WTC11 (cell line): ENCODE data around the gene COL21A1. TPM values are rescaled to one million over a fixed set of nuclear protein-coding genes. Genes with fewer than 3 reads are reported as not detected.

Experiments used
- ATAC-seq: fragments of 200-7000 bp; cut with Tn5 transposase; 2 replicates; pipeline ENCODE4 v1.10.0; 2021; ENCODE audit warnings: mild to moderate bottlenecking, moderate library complexity
- CTCF ChIA-PET: fragments of 300-600 bp; sonication (Branson Sonifier 250); formaldehyde crosslinking; loops from one replicate; lab custom pipeline; 2021; ENCODE audit warnings: antibody characterized with exemption; lab: Charles Lee
- POLR2A ChIA-PET: fragments of 350-600 bp; sonication (Branson Sonifier 250); formaldehyde crosslinking; loops from one replicate; lab custom pipeline; 2021; ENCODE audit warnings: antibody characterized with exemption; lab: Charles Lee
- DNase-seq: peaks from one replicate; pipeline ENCODE4 v3.0.0; 2021; ENCODE audit warnings: low spot score
- H3K27ac Mint-ChIP-seq: 2 replicates; pipeline ENCODE4 v1.8.0; 2021; ENCODE audit warnings: mixed read lengths
- H3K27me3 Mint-ChIP-seq: 2 replicates; pipeline ENCODE4 v1.8.0; 2021; ENCODE audit warnings: low read depth, mild to moderate bottlenecking, moderate library complexity, mixed read lengths
- H3K36me3 Mint-ChIP-seq: 2 replicates; pipeline ENCODE4 v1.8.0; 2021; ENCODE audit warnings: mixed read lengths
- H3K4me1 Mint-ChIP-seq: 2 replicates; pipeline ENCODE4 v1.8.0; 2022; ENCODE audit warnings: mixed read lengths
- H3K4me3 Mint-ChIP-seq: 2 replicates; pipeline ENCODE4 v1.8.0; 2021; ENCODE audit warnings: mild to moderate bottlenecking, moderate library complexity, mixed read lengths
- H3K9me3 Mint-ChIP-seq: 2 replicates; pipeline ENCODE4 v1.8.0; 2021; ENCODE audit warnings: mixed read lengths
- CREB1 ChIP-seq: sonication (generic); formaldehyde crosslinking; IDR thresholded peaks from 2 replicates; pipeline ENCODE4 v1.8.0; 2023; ENCODE audit warnings: mild to moderate bottlenecking, missing genetic modification reagents
- GABPB1 ChIP-seq: sonication (generic); formaldehyde crosslinking; IDR thresholded peaks from 2 replicates; pipeline ENCODE4 v1.8.1; 2023; ENCODE audit warnings: mild to moderate bottlenecking, missing genetic modification reagents
- KAT7 ChIP-seq: sonication (generic); formaldehyde crosslinking; IDR thresholded peaks from 2 replicates; pipeline ENCODE4 v1.8.1; 2023; ENCODE audit warnings: missing genetic modification reagents, mild to moderate bottlenecking, borderline replicate concordance
- RELA ChIP-seq: sonication (generic); formaldehyde crosslinking; IDR thresholded peaks from 2 replicates; pipeline ENCODE4 v1.8.1; 2022; ENCODE audit warnings: missing genetic modification reagents, mild to moderate bottlenecking, borderline replicate concordance
- SOX15 ChIP-seq: fragments of 250-450 bp; sonication (Bioruptor Pico); IDR thresholded peaks from 2 replicates; pipeline ENCODE4 v1.9.0; 2021; ENCODE audit warnings: mild to moderate bottlenecking
- TEAD1 ChIP-seq: sonication (generic); formaldehyde crosslinking; IDR thresholded peaks from 2 replicates; pipeline ENCODE4 v1.8.0; 2022; ENCODE audit warnings: mild to moderate bottlenecking, missing genetic modification reagents
- ZBTB21 ChIP-seq: sonication (generic); formaldehyde crosslinking; IDR thresholded peaks from 2 replicates; pipeline ENCODE4 v1.8.1; 2023; ENCODE audit warnings: mild to moderate bottlenecking, missing genetic modification reagents, borderline replicate concordance
- ZNF138 ChIP-seq: sonication (generic); formaldehyde crosslinking; conservative IDR thresholded peaks from 2 replicates; pipeline ENCODE4 v1.8.1; 2022; ENCODE audit warnings: mild to moderate bottlenecking, moderate library complexity, missing genetic modification reagents
- total RNA-seq: library from RNA; stranded (reverse); gene quantifications from 3 replicates; pipeline ENCODE4 v1.2.3, GENCODE V29; 2021
- TF ChIP-seq, protein P1 (sequence below): sonication (generic); formaldehyde crosslinking; IDR thresholded peaks from 2 replicates; pipeline ENCODE4 v1.8.1; 2023; ENCODE audit warnings: mild to moderate bottlenecking, missing genetic modification reagents, moderate library complexity
- TF ChIP-seq, protein P2 (sequence below): sonication (generic); formaldehyde crosslinking; IDR thresholded peaks from 2 replicates; pipeline ENCODE4 v1.8.0; 2022; ENCODE audit warnings: missing genetic modification reagents
- TF ChIP-seq, protein P3 (sequence below): sonication (generic); formaldehyde crosslinking; IDR thresholded peaks from 2 replicates; pipeline ENCODE4 v1.8.1; 2022; ENCODE audit warnings: mild to moderate bottlenecking, moderate library complexity, missing genetic modification reagents
- TF ChIP-seq, protein P4 (sequence below): sonication (generic); formaldehyde crosslinking; IDR thresholded peaks from 2 replicates; pipeline ENCODE4 v1.8.1; 2023; ENCODE audit warnings: mild to moderate bottlenecking, missing genetic modification reagents

The COL21A1 gene
- total RNA-seq, 1 experiment from 2014 or later, result 4.4 TPM

DNA sequence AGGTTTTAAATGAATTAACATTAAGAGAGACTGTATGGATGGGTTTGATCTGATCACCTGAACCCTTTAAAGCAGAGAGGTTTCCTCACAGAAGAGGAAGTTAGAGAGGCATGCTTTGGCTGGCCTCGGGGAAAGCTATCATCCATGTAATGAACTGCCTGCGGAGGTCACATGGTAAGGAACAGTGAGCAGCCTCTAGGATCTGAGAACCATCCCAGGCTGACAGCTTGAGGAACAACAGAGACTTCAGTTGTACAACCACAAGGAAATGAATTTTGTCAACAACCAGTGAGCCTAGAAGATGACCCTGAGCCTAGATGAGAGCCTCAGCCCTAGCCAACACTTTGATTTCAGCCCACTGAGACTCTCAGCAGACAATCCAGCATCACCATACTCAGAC, 2.9 kb upstream of the COL21A1 start:
- H3K36me3 Mint-ChIP-seq, result no peaks in the 10 kb centered on the region
- no peaks in the 10 kb centered on the region; the same call in 1 of the 2 replicates for H3K27me3 Mint-ChIP-seq
- ATAC-seq (no peak), DNase-seq (no peak)
- no peaks in the 10 kb centered on the region for H3K9me3 Mint-ChIP-seq
- TF ChIP-seq, protein P1, sequence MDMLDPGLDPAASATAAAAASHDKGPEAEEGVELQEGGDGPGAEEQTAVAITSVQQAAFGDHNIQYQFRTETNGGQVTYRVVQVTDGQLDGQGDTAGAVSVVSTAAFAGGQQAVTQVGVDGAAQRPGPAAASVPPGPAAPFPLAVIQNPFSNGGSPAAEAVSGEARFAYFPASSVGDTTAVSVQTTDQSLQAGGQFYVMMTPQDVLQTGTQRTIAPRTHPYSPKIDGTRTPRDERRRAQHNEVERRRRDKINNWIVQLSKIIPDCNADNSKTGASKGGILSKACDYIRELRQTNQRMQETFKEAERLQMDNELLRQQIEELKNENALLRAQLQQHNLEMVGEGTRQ (CRISPR knock-in tag), result peak; percentile 55
- no peak for TF ChIP-seq TEAD1 (CRISPR knock-in tag)
- H3K4me1 Mint-ChIP-seq, result peaks cover 44% of the 10 kb centered on the region
- H3K27ac Mint-ChIP-seq, result no peak overlapping the region
- no peak overlapping the region for H3K4me3 Mint-ChIP-seq
- ChIA-PET POLR2A (interaction anchor here (0.5 kb wide), 1 partner anchor 91 kb away, joined by 7 read pairs; no protein-coding TSS in a partner anchor), CTCF (interaction anchor here (0.6 kb wide), 1 partner anchor 200 kb away, joined by 3 read pairs; no protein-coding TSS in a partner anchor)

DNA sequence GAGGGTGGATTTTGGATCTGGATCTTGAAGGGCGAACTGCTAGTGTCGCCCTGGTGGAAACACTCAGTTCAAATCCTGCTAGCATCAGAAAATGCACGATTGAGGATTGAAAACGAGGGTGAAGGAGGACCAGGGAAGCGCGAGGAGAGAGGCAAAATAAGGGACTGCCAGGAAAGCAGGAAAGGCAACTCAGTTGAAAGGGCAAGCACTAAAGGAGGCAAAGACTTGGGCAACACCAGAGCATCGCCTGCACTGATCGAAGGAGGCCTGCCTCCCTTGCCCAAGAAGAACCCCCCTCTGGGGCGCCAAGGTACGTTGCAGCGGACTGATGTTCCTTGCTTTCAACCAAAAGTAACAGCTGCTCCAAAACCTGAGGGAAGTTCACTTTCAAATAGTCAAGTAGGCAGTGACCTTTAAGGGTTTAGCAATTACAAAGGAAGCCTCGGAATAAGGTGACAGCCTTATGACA, 308 bp upstream of the COL21A1 start:
- ATAC-seq (peak; percentile 5), DNase-seq (no peak)
- CTCF ChIA-PET, result interaction anchor here (0.6 to 1.8 kb wide), 16 partner anchors 8 to 801 kb away, joined by 3 to 13 read pairs (median 4); no protein-coding TSS in a partner anchor
- Mint-ChIP-seq H3K4me3 (peak overlapping the region; percentile 93), H3K27ac (peak overlapping the region; percentile 99), H3K9me3 (no peaks in the 10 kb centered on the region), H3K4me1 (peaks cover 66% of the 10 kb centered on the region), H3K27me3 (no peaks in the 10 kb centered on the region; the same call in 1 of the 2 replicates), H3K36me3 (no peaks in the 10 kb centered on the region)
- POLR2A ChIA-PET, result interaction anchor here (0.6 to 1.3 kb wide), 2 partner anchors 26 to 295 kb away, joined by 3 to 5 read pairs; no protein-coding TSS in a partner anchor
- TF ChIP-seq, protein P2, sequence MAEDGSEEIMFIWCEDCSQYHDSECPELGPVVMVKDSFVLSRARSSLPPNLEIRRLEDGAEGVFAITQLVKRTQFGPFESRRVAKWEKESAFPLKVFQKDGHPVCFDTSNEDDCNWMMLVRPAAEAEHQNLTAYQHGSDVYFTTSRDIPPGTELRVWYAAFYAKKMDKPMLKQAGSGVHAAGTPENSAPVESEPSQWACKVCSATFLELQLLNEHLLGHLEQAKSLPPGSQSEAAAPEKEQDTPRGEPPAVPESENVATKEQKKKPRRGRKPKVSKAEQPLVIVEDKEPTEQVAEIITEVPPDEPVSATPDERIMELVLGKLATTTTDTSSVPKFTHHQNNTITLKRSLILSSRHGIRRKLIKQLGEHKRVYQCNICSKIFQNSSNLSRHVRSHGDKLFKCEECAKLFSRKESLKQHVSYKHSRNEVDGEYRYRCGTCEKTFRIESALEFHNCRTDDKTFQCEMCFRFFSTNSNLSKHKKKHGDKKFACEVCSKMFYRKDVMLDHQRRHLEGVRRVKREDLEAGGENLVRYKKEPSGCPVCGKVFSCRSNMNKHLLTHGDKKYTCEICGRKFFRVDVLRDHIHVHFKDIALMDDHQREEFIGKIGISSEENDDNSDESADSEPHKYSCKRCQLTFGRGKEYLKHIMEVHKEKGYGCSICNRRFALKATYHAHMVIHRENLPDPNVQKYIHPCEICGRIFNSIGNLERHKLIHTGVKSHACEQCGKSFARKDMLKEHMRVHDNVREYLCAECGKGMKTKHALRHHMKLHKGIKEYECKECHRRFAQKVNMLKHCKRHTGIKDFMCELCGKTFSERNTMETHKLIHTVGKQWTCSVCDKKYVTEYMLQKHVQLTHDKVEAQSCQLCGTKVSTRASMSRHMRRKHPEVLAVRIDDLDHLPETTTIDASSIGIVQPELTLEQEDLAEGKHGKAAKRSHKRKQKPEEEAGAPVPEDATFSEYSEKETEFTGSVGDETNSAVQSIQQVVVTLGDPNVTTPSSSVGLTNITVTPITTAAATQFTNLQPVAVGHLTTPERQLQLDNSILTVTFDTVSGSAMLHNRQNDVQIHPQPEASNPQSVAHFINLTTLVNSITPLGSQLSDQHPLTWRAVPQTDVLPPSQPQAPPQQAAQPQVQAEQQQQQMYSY (CRISPR knock-in tag), result peak; percentile 79; the same call in 1 of the 2 replicates
- TF ChIP-seq ZBTB21 (CRISPR knock-in tag), result no peak

DNA sequence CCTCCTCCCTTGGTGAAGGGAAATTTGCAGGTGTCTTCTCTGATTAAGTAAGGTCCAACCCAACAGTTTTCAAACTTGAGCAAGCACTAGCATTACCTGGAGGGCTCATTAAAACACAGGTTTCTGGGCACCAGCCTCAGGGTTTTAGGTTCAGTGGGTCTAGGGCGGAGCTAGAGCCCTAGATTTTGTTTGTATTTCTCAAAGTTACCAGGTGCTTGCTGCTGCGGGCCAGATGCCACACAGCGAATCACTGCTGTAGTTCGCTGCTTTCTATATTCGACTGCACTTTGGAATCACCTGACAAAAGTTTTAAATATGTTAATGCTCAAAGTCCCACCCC, 869 bp downstream of the COL21A1 start:
- H3K9me3 Mint-ChIP-seq, result no peaks in the 10 kb centered on the region
- H3K36me3 Mint-ChIP-seq, result no peaks in the 10 kb centered on the region
- ATAC-seq (peak; percentile 64), DNase-seq (peak; percentile 32)
- H3K4me1 Mint-ChIP-seq, result peaks cover 62% of the 10 kb centered on the region
- peak overlapping the region; percentile 93 for H3K4me3 Mint-ChIP-seq
- peak overlapping the region; percentile 99 for H3K27ac Mint-ChIP-seq
- CTCF ChIA-PET, result interaction anchor here (1.3 to 1.8 kb wide), 8 partner anchors 8 to 800 kb away, joined by 4 to 13 read pairs (median 6); no protein-coding TSS in a partner anchor
- POLR2A ChIA-PET, result interaction anchor here (0.9 to 1.3 kb wide), 2 partner anchors 9 to 25 kb away, joined by 3 read pairs; no protein-coding TSS in a partner anchor
- no peak for TF ChIP-seq GABPB1 (CRISPR knock-in tag)
- TF ChIP-seq, protein P1 (CRISPR knock-in tag), result peak; percentile 21; the same call in 1 of the 2 replicates
- H3K27me3 Mint-ChIP-seq, result no peaks in the 10 kb centered on the region; the same call in 1 of the 2 replicates

DNA sequence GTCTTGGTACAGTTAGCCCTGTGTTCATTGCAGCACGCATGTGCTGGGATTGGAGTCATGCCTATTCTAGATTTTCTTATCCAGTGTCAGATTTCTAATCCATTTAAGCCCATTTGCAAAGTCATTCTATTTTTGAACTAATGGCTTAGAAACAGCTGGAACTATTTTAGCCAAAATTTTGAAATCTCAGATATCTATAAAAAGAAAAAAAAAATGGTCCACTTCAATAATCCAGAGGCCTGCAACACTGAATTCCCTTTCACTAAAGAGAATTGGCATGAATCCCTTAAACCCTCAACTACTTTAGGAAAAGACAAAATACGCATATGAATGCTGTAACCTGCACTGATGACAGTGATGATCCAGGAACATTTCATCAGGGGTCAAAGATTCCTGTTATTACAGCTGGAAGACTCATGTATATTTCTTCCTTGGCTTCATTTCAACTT, 1.5 kb downstream of the COL21A1 start:
- ATAC-seq (no peak), DNase-seq (no peak)
- Mint-ChIP-seq H3K36me3 (no peaks in the 10 kb centered on the region), H3K27me3 (no peaks in the 10 kb centered on the region; the same call in 1 of the 2 replicates), H3K27ac (peak overlapping the region; percentile 99), H3K9me3 (no peaks in the 10 kb centered on the region), H3K4me1 (peaks cover 68% of the 10 kb centered on the region), H3K4me3 (peak overlapping the region; percentile 93)
- ChIA-PET CTCF (interaction anchor here (1.8 kb wide), 1 partner anchor 47 kb away, joined by 13 read pairs; no protein-coding TSS in a partner anchor), POLR2A (no interaction called here)
- no peak for TF ChIP-seq CREB1 (CRISPR knock-in tag)
- TF ChIP-seq KAT7 (CRISPR knock-in tag), result no peak
- TF ChIP-seq RELA (CRISPR knock-in tag), result no peak
- TF ChIP-seq SOX15 (CRISPR knock-in tag), result no peak
- TF ChIP-seq, protein P3, sequence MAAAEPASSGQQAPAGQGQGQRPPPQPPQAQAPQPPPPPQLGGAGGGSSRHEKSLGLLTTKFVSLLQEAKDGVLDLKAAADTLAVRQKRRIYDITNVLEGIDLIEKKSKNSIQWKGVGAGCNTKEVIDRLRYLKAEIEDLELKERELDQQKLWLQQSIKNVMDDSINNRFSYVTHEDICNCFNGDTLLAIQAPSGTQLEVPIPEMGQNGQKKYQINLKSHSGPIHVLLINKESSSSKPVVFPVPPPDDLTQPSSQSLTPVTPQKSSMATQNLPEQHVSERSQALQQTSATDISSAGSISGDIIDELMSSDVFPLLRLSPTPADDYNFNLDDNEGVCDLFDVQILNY (CRISPR knock-in tag), result no peak
- TF ChIP-seq, protein P4, sequence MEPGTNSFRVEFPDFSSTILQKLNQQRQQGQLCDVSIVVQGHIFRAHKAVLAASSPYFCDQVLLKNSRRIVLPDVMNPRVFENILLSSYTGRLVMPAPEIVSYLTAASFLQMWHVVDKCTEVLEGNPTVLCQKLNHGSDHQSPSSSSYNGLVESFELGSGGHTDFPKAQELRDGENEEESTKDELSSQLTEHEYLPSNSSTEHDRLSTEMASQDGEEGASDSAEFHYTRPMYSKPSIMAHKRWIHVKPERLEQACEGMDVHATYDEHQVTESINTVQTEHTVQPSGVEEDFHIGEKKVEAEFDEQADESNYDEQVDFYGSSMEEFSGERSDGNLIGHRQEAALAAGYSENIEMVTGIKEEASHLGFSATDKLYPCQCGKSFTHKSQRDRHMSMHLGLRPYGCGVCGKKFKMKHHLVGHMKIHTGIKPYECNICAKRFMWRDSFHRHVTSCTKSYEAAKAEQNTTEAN (CRISPR knock-in tag), result no peak
- TF ChIP-seq ZNF138 (CRISPR knock-in tag), result no peak
